Sigmoid colon (tissue), 4 donors: ENCODE results near the gene FIGLA.

ENCODE experiments used
- EP300 ChIP-seq, 4 donors: sonication (generic); formaldehyde crosslinking; IDR thresholded peaks; one replicate each; pipeline ENCODE4 v1.6.1; 2017; ENCODE audit warnings: antibody characterized with exemption in 4 of 4
- POLR2A ChIP-seq, 2 donors: fragments of 450-650 bp; IDR thresholded peaks; one replicate each; pipeline ENCODE4 v1.6.1; 2016; ENCODE audit warnings: antibody characterized with exemption in 2 of 2, mild to moderate bottlenecking in 2 of 2, moderate library complexity in 2 of 2
- TF ChIP-seq, protein P1 (sequence below), 4 experiments: fragments of 450-650 bp in 3 of 4; fragments of 200-600 bp in 1 of 4; IDR thresholded peaks; one replicate each; pipeline ENCODE4 v1.5.1; 2016 to 2019; ENCODE audit warnings: antibody characterized with exemption in 4 of 4, mild to moderate bottlenecking in 3 of 4, moderate library complexity in 2 of 4

DNA sequence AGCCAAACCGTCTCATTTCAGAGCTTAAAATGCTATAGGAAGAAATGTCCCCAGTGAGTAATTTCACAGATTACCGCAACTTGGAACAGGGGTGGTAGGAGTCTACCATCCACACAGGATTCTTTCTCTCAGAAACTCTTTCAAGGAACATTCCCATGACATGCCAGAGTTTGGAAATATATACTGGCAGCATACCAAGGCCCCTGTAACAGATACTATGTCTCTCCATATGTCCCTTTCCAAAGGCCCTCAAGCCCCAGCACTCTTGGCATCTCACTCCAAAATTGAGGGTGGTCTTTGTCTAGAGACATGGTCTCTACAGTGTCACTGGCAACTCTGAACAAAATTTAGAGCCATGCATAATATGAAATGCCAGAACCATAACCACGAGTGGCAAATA is 11.0 kb downstream of the FIGLA start:
- TF ChIP-seq, protein P1, sequence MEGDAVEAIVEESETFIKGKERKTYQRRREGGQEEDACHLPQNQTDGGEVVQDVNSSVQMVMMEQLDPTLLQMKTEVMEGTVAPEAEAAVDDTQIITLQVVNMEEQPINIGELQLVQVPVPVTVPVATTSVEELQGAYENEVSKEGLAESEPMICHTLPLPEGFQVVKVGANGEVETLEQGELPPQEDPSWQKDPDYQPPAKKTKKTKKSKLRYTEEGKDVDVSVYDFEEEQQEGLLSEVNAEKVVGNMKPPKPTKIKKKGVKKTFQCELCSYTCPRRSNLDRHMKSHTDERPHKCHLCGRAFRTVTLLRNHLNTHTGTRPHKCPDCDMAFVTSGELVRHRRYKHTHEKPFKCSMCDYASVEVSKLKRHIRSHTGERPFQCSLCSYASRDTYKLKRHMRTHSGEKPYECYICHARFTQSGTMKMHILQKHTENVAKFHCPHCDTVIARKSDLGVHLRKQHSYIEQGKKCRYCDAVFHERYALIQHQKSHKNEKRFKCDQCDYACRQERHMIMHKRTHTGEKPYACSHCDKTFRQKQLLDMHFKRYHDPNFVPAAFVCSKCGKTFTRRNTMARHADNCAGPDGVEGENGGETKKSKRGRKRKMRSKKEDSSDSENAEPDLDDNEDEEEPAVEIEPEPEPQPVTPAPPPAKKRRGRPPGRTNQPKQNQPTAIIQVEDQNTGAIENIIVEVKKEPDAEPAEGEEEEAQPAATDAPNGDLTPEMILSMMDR (IDR thresholded peaks at IDR 0.05): no peak
- TF ChIP-seq POLR2A (IDR thresholded peaks at IDR 0.05) (no peak), EP300 (IDR thresholded peaks at IDR 0.05) (no peak)
